NCI-H510A (cell line): ENCODE data around the gene GSTK1.
A peak's percentile ranks its signal among the peaks of the same experiment; 100 is the strongest.
"Not testable (repeated sequence)": the region's sequence is repeated elsewhere in the genome, so short reads cannot be mapped to it uniquely, and the experiment has no call there.

Source experiments
- DNase-seq: peaks from one replicate; lab custom pipeline; 2025; lab: John Stamatoyannopoulos, UW

GSTK1 gene

GRCh38 chr7:143263266-143264195, at the start of gene GSTK1:
GSTK1 (plus strand) TSS chr7:143263441; CDS start chr7:143263514, 73 bp downstream.
- DNase-seq: peak; percentile 36

DNA sequence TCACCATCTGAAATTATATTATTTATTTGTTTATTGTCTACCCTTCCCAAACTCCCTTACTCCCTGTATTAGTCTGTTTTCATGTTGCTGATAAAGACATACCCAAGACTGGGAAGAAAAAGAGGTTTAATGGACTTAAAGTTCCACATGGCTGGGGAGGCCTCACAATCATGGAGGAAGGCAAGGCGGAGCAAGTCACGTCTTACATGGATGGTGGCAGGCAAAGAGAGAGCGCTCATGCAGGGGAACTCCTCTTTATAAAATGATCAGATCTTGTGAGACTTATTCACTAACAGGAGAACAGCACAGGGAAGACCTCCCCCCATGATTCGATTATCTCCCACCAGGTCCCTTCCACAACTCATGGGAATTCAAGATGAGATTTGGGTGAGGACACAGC, 49.8 kb upstream of the GSTK1 start:
- not testable (repeated sequence) for DNase-seq

DNA sequence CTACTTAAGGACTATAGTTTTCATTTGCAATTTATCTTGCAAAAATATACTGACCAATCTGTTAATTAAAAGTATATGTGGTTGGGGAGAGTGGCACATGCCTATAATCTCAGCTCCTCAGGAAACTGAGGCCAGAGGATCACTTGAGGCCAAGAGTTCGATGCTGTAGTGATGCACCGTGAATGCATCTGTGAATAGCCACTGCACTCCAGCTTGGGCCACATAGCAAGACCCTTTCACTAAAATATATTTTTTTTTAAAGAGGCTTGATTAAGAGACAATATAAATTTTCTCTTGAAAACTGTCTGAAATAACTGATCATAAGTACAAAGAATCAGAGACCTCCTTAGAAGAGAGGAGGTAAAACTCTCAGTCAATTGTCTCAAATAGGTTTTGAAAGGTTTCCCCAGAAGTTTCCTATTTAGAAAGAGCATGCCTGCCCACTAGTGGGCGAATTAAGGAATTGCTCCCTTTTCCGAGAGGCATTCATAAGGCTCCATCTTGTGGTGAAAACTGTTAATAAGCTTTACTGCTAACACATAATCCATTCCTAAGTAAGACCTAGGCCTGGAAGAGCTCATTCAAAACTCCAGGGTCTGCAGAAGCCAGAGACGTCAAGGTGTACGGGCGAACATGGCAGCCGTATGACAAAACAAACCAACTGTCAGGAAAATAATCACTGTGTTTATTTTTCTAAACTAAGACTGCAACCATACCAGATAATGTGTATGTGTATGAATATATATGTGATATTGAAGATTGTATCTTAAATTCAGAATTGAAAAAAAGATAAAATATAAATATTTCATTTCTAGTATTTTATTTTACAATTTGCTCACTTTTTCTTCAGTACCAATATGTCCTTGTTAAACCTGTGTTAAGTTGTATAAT, 48.2 kb upstream of the GSTK1 start:
- peak; percentile 8 for DNase-seq

DNA sequence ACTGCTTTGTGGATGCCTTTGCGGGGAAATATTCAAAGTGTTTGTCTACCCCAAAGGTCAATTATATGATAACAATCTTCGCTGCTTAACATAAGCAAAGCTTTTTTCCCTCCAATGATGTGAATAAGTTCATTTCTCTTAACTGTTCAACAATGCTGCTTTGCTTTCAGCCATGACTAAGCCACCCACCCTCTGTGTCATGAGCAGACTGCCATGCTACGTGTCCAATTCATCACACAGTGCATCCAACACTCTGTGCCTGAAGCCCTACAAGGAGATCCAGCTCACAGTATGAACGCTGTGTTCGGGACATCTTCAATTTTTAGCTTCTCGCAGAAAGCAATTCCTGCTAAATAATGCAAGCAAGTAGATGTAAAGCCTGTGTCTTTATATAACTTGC, 47.1 kb upstream of the GSTK1 start:
- no peak for DNase-seq

GRCh38 chr7:143216686-143217085, 46.6 kb upstream of the GSTK1 start:
- DNase-seq: no peak

GRCh38 chr7:143217806-143218205, 45.4 kb upstream of the GSTK1 start:
- DNase-seq: no peak

DNA sequence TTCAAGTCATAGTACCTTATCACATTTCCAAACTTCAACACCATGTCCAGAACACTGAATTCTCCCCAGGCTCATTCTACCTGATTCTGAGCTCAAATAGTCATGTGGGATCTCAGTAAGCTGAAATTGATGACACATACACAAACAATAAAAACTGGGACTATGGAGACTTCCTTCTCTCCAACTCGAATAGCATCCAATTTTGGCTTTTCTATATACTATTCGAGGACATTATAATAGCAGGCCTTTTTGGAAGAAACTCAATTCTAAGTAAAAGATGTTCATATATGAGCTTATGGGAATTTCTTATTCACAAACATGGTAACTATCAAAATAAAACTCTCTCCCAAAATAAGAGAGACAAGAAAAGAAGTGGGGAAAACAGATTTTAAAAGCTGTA, 42.0 kb upstream of the GSTK1 start:
- DNase-seq: no peak

DNA sequence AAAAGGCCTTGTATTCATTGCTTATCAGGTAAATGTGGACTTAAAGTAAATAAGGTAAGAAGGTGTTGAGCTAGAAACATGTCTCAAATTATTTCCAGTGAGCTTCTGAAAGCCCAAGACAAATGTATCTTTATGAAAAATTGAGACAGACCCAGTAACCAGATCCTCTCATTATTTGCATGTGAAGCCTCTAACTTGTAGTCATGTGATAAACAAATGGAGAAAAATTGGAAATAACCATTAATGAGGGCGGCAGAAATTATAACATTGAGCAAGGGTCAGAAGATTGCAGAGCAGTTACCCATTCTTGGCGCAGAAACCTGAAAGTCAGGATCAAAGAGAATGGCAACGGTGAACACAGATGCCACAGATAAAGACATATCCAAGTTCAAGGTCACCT, 41.5 kb upstream of the GSTK1 start, which contains the start of gene TAS2R40:
TSS of gene TAS2R40 (plus strand) at position 301 of the 400 bp plus-strand sequence. CDS start at position 343, 42 bp downstream.
- DNase-seq: no peak

GRCh38 chr7:143222782-143223181, 40.5 kb upstream of the GSTK1 start:
- DNase-seq: no peak

GRCh38 chr7:143223784-143224183, 39.5 kb upstream of the GSTK1 start:
- no peak for DNase-seq

DNA sequence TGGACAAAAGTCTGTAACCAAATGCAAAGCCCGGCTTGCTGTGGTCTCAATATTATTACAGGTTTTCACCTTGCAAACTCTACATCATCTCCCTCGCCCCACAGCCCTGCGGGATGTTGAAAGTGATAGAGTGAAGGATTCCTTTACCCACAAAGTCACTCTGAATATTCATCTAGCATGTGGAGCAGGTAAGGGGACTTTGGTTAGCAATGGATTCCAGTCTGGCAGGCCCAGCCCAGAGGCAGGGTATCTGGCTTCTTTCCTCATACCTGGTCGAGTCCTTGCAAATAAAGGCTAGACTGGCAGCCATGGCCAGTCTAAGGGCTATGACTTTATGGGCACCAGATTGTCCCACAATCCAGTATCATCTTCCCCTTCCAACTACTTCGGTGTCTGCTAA, 38.2 kb upstream of the GSTK1 start:
- no peak for DNase-seq

GRCh38 chr7:143227806-143228205, 35.4 kb upstream of the GSTK1 start:
- DNase-seq: no peak

- no peak for DNase-seq
Measured at GRCh38 chr7:143229054-143229790, 34.0 kb upstream of the GSTK1 start.

DNA sequence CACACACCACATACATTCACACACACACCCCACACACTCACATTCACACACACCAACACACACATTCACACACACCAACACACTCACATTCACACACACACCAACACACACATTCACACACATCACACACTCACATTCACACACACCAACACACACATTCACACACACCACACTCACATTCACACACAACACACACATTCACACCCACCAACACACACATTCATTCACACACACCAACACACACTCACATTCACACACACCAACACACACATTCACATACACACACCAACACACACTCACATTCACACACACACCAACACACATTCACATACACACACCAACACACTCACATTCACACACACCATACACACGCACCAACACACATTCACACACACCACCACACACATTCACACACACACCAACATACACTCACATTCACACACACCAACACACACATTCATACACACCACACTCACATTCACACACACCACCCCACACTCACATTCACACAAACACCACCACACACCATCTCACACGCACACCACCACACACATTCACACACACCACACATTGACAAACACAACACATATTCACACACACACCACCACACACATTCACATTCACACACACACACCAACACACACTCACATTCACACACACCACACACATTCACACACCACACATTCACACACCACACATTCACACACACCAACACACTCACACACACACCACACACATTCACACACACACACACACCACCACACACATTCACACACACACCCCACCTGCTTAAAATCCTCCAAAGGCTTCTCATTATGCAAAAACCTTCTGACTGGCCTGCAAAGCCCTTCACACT, 32.4 kb upstream of the GSTK1 start:
- no peak for DNase-seq

GRCh38 chr7:143233816-143234532, 29.3 kb upstream of the GSTK1 start:
- no peak for DNase-seq

GRCh38 chr7:143234533-143234875, 28.7 kb upstream of the GSTK1 start:
- no peak for DNase-seq

GRCh38 chr7:143235561-143235960, 27.7 kb upstream of the GSTK1 start:
- no peak for DNase-seq

DNA sequence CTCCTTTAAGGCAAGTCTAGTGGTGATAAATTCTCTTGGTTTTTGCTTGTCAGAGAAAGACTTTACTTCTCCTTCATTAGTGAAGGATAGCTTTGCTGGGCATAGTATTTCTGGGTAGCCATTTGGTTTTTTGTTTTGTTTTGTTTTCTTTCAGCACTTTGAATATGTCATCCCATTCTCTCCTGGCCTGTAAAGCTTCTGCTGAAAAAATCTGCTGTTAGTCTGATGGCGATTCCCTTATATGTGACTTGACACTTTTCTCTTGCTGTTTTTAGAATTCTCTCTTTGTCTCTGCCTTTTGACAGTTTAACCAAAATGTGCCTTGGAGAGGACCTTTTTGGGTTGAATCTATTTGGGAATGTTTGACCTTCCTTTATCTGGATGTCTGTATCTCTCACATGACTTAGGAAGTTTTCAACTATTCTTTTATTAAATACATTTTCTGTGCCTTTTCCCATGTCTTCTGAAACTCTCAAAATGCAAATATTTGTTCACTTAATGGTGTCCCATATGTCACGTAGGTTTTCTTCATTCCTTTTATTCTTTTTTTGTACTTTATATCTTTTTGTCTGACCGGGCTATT, 26.7 kb upstream of the GSTK1 start:
- no peak for DNase-seq

GRCh38 chr7:143237366-143237765, 25.9 kb upstream of the GSTK1 start:
- DNase-seq: no peak
